Activated naive CD4-positive, alpha-beta T cell treated with Interleukin-2 at 50 U/mL for 16 hours (primary cell): ENCODE measurements around the gene ZNF83.
"Not testable (repeated sequence)": the region's sequence is repeated elsewhere in the genome, so short reads cannot be mapped to it uniquely, and the experiment has no call there.

Experiments used
- DNase-seq: peaks from one replicate; pipeline ENCODE4 v3.0.0-alpha.2; 2020

The ZNF83 gene

GRCh38 chr19:52638601-52639000 is 446 bp upstream of the ZNF83 start:
- no peak for DNase-seq

- no peak for DNase-seq
Measured at GRCh38 chr19:52635786-52636570, 2.2 kb downstream of the ZNF83 start.

DNA sequence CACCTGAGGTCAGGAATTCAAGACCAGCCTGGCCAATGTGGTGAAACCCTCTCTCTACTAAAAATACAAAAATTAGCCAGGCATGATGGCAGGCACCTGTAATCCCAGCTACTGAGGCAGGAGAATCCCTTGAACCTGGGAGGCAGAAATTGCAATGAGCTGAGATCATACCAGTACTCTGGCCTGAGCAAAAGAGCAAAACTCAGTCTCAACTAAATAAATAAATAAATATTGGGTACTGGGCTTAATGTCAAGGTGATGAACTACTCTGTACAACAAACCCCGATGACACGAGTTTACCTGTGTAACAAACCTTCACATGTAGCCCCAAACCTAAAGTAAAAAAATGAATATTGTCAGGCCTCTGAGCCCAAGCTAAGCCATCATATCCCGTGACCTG is 10.7 kb downstream of the ZNF83 start:
- DNase-seq = not testable (repeated sequence)

DNA sequence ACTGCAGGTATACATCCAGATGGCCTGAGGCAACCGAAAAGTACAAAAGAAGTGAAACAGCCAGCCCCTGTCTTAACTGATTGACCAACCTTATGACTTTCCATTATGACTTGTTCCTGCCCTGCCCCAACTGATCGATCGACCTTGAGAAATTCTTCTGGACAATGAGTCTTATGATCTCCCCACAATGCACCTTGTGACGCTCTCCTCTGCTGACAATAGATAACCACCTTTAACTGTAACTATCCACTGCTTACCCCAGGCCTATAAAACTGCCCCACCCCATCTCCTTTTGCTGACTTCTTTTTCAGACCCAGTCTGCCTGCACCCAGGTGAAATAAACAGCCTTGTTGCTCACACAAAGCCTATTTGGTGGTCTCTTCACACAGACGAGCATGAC is 11.2 kb downstream of the ZNF83 start:
- DNase-seq = no peak

- DNase-seq = no peak
Measured at GRCh38 chr19:52622261-52622660, 15.9 kb downstream of the ZNF83 start.

- no peak for DNase-seq
Measured at GRCh38 chr19:52621376-52621775, 16.8 kb downstream of the ZNF83 start.

DNA sequence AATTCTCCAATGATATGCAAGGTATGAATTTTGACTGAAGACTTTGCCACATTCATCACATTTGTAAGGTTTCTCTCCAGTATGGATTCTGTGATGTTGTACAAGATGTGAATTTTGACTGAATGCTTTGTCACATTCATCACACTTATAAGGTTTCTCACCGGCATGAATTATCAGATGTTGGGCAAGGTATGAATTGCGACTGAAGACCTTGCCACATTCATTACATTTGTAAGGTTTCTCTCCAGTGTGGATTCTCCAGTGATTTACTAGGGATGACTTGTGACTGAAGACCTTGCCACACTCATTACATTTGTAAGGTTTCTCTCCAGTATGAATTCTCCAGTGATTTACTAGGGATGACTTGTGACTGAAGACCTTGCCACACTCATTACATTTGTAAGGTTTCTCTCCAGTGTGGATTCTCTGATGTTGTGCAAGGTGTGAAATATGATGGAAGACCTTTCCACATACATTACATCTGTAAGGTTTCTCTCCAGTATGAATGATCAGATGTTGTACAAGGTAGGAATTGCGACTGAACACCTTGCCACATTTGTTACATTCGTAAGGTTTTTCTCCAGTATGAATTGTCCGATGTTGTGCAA is 24.8 kb downstream of the ZNF83 start:
- no peak for DNase-seq

DNA sequence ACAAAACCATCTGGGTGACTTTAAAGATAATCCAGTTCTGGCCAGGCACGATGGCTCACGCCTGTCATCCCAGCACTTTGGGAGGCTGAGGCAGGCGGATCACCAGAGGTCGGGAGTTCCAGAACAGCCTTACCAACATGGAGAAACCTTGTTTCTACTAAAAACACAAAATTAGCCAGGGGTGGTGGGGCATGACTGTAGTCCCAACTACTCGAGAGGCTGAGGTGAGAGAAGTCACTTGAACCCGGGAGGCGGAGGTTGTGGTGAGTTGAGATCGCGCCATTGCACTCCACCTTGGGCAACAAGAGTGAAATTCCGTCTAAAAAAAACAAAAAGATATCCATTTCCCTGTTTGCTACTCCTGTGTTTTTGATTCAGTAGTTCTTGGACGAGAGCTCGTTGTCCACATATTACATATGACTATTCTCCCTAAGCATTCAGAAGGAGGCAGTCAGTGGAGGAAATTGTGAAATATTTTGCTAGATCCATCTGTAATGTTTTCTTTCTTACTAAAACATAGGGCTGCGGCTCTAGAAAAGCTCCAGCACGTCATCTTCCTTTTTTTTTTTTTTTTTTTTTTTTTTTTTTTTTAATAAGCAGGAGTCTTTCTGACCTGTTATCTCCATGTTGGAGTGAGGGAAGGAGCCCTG is 34.5 kb downstream of the ZNF83 start:
- DNase-seq = no peak

- no peak for DNase-seq
Measured at GRCh38 chr19:52602941-52603340, 35.2 kb downstream of the ZNF83 start.

GRCh38 chr19:52601974-52602366 is 36.2 kb downstream of the ZNF83 start:
- DNase-seq = not testable (repeated sequence)

DNA sequence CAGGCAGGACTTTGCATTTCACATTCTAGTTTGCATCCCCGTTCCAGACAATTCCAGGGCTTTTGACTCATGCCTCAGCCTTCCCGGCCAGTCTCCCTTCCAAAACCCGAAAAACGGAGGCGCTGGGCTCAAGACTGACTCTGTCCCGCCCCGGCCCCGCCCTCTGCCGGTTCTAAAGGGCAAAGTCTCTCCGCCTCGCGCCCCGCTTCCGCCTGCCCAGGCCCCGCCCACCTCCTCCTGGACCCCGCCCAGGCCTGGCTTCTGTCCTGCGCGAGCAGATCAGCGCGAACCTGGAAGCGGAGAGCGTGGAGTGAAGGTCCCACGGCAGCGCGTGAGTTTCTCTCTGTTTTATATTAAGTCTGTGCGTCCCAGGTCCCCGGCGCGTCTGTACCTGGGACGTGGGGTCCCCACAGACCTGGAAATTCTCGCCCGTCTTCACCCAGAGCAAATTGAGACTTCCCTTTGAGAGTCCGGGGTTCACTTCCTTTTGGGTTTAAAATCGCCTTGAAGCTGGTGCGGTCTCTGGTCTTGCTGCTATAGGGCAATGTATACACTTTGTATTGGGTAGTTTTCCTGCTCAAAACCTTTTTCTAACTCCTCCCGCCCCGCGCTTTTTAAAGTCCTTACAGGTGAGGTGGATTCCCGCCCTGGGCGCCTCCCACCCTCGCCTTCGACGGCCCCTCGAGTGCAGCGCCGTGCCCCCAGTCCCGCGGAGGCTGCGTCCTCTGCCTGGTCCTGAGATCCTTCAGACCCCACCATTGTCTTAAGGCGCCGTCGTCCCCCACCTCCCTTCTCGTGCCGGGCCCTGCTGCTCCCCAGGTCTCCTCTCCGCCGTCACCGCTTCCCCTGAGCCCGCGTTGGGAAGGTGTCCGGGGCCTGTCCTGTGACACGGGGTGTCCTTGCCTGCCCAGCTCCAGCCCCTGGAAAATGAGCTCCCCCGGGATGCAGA is 36.9 kb downstream of the ZNF83 start:
- peak; percentile 95 for DNase-seq

GRCh38 chr19:52600639-52601024 is 37.5 kb downstream of the ZNF83 start:
- DNase-seq = no peak

DNA sequence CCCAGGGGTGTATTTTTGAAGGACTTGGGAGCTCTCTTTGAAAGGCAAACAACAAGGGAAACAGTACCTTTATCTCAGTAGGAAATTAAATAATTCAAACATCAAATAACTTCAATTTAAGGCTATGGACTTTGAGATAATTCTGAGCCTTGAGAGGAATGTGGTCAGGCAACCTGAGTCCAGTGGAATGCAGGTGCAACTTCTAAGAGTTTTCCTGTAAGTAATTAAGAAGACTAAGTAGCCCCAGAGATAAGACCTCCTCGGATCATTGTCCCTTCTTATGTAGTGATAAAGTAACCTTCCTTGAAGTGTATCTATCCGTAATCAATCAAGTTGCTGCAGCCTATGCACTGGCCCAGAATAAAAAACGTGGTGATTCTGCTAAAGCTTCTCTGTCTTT is 38.9 kb downstream of the ZNF83 start:
- no peak for DNase-seq

- DNase-seq = not testable (repeated sequence)
Measured at GRCh38 chr19:52593441-52593840, 44.7 kb downstream of the ZNF83 start.

GRCh38 chr19:52592301-52592700 is 45.9 kb downstream of the ZNF83 start:
- no peak for DNase-seq

DNA sequence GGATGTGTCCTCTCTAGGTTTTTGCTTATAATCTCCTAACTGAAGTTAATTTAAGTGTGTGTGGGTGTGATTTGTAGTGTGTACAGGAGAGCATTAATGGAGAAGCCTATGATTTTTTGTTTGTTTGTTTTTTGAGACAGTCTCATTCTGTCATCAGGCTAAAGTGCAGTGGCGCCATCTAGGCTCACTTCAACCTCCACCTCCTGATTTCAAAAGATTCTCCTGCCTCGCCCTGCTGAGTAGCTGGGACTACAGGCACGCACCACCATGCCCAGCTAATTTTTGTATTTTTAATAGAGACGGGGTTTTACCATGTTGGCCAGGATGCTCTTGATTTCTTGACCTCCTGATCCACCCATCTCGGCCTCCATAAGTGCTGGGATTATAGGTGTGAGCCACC is 47.4 kb downstream of the ZNF83 start:
- DNase-seq = no peak

DNA sequence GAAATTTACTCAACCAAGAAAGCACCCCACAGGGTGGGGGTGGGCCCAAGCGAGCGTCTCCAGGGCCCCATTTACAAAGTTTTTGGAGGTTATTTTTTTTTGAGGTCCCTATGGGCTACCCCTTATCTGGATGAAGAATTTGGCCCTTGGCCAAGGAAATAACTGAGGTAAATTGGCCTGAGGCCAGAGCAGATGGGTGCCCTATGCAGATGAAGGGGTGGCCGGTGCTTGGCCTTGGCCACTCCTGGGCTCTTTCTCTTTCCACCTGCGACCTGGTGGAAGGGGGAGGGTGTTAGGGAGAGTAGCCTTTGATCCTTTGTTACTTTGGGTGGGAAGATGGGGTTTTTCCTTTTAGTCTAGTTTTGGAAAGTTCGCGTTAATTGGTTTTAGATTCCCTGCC is 52.6 kb downstream of the ZNF83 start:
- DNase-seq = no peak

DNA sequence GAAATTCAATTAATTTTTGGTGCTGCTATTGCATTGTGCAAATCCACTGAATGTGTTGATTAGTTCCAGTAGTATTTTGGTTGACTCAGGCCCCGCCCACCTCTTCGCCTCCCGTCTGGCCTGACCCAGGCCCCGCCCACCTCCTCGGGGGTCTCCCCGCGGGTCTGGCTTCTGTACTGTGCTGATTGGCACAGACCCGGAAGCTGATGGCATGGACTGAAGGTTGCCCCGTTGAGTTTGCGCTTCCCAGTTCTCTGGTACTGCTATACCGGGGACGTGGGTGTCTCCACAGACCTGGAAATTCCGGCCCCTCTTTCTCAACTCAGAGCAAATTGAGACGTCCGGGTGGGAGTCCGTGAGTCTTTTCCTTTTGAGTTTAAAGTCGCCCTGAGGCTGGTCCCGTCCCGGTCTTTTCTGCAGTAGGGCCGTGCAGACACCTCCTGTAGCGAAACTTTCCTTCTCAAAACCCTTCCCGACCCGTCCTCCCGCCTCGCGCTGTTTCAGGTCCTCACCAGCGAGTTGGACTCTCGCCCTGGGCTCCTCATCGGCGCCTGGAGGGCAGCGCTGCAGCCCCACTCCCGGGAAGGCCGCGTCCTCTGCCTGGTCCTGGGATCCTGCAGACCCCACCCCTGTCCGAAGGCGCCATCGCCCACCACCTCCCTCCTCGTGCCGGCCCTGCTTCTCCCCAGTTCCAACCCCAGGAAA is 53.3 kb downstream of the ZNF83 start:
- DNase-seq = no peak

GRCh38 chr19:52570000-52570861 is 67.9 kb downstream of the ZNF83 start, which contains the start of gene ZNF701:
Gene ZNF701, plus strand, starts transcription at chr19:52570287. Its CDS starts 3,861 bp downstream, at chr19:52574148.
- peak; percentile 95 for DNase-seq

- not testable (repeated sequence) for DNase-seq
Measured at GRCh38 chr19:52569638-52569999, 68.5 kb downstream of the ZNF83 start.

DNA sequence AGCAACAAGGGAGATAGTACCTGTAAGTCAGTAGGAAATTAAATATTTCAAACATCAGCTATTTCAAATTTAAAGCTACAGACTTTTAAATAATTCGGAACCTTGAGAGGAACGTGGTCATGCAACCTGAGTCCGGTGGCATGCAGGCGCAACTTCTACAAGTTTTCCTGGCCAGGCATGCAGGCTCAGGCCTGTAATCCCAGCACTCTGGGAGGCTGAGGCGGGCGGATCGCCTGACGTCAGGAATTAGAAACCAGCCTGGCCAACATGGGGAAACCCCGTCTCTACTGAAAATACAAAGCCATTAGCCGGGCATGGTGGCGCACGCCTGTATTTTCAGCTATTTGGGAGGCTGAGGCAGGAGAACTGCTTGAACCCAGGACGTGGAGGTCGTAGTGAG is 70.2 kb downstream of the ZNF83 start:
- DNase-seq = no peak
